RWPE1 (cell line): ENCODE data around the gene MCOLN1.
A peak's percentile ranks its signal among the peaks of the same experiment; 100 is the strongest.
"Not testable (repeated sequence)": the region's sequence is repeated elsewhere in the genome, so short reads cannot be mapped to it uniquely, and the experiment has no call there.

ENCODE experiments used
- CTCF ChIA-PET: fragments of 350-600 bp; sonication (Branson Sonifier 250); formaldehyde crosslinking; extraction: SDS; loops from one replicate; lab custom pipeline; 2021; lab: Yijun Ruan, JAX
- POLR2A ChIA-PET: fragments of 400-600 bp; formaldehyde crosslinking; extraction: SDS; loops from one replicate; lab custom pipeline; 2020; ENCODE audit warnings: antibody characterized with exemption; ENCODE audit not compliant: low non-redundant PET; lab: Yijun Ruan, JAX
- DNase-seq: peaks from one replicate; pipeline ENCODE4 v3.0.0; 2012; ENCODE audit warnings: low spot score
- H3K27ac ChIP-seq: fragments of 450-650 bp; 2 replicates; pipeline ENCODE4 v1.5.1; 2017
- CTCF ChIP-seq: fragments of 450-650 bp; conservative IDR thresholded peaks from 2 replicates; pipeline ENCODE4 v1.5.1; 2017; ENCODE audit warnings: low read depth, mild to moderate bottlenecking

The MCOLN1 gene

GRCh38 chr19:7534531-7535046 is 12.2 kb downstream of the MCOLN1 start:
- ChIA-PET CTCF (interaction anchor here (1.2 kb wide), 1 partner anchor 12 kb away, joined by 3 read pairs; no protein-coding TSS in a partner anchor), POLR2A (interaction anchor here (1.0 kb wide), 1 partner anchor 13 kb away, joined by 11 read pairs; no protein-coding TSS in a partner anchor)
- peak; percentile 61 for DNase-seq
- peak; percentile 20; the same call in 1 of the 2 replicates for TF ChIP-seq CTCF
- peak overlapping the region; percentile 84 for H3K27ac ChIP-seq

DNA sequence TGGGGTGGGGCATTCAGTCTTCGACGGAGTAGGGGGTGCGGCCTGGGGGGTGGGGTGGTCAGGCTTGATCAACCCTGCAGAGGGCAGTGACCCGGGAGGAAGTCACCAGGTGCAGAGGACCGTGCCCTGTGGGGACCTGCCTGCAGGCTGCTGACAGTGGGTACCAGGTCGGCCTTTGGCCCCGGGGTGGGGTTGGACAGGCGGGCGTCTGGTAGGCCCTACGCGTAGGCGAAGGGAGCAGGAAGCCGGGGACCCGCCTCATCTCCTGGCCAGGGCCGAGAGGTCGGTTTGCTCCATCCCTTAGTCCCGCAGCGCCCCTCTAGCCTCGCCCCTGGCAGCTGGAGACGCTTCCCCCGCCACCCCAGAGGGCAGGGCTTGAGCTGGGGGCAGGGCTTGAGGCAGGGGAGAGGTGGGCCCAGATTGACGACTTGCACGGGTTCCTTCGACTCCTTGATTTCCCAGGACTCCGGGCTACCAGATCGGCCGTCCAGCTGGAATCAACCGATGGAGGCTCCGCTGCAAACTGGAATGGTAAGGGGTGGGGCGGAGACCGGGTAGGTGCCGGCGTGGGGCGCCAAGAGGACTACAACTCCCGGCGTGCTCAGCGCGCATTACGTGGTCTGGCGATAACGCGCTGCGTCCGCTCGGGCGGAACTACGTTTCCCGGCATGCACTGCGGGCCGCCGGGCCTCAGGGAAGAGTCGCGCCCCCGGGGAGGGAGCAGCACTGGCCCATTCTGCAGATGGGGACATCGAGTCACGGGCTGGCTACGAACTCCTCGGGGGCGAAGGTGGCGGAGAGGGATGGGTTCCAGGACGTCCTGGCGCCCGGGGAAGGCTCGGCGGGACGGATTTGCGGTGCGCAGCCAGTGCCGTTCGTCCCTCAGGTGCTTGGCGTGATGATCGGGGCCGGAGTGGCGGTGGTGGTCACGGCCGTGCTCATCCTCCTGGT is 12.9 kb downstream of the MCOLN1 start, which contains the start of gene PNPLA6:
Gene PNPLA6 (plus strand): TSS at position 671 of the 951 bp plus-strand sequence. CDS start 72 bp downstream, at position 743.
- ChIA-PET POLR2A (no interaction called here), CTCF (interaction anchor here (1.2 kb wide), 1 partner anchor 12 kb away, joined by 3 read pairs; no protein-coding TSS in a partner anchor)
- H3K27ac ChIP-seq = peak within 1 kb of the TSS; percentile 84
- TF ChIP-seq CTCF = no peak
- peak; percentile 90 for DNase-seq

DNA sequence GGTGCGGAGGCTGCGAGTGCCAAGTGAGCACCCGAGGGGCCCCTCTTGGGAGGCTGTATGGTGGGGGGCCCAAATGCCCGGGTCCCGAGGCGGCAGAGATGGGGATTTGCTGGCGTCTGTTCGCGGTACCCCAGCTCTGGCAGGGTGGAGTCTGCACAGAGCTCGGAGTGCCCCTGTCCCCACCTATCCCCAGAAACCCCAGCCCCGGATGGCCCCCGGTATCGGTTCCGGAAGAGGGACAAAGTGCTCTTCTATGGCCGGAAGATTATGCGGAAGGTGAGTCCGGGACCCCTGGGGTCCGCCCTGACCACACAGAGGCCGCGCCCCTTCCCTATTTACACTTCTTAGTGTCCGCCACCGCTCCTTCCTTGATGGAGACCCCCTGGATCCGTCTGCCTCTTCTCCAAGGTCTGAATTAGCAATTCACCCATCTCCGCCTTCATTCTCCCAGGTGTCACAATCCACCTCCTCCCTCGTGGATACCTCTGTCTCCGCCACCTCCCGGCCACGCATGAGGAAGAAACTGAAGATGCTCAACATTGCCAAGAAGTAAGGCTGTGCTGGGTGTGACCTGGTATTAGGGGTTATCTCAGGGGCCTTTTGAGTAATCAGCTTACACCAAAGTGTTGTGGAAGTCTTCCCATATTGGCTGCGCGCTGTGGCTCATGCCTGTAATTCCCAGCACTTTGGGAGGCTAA is 13.7 kb downstream of the MCOLN1 start:
- H3K27ac ChIP-seq = peak overlapping the region; percentile 84
- no peak for TF ChIP-seq CTCF
- CTCF ChIA-PET = no interaction called here
- no peak for DNase-seq
- POLR2A ChIA-PET = no interaction called here

GRCh38 chr19:7538990-7539389 is 16.6 kb downstream of the MCOLN1 start:
- DNase-seq, H3K27ac ChIP-seq, CTCF ChIA-PET, POLR2A ChIA-PET: not testable (repeated sequence)

DNA sequence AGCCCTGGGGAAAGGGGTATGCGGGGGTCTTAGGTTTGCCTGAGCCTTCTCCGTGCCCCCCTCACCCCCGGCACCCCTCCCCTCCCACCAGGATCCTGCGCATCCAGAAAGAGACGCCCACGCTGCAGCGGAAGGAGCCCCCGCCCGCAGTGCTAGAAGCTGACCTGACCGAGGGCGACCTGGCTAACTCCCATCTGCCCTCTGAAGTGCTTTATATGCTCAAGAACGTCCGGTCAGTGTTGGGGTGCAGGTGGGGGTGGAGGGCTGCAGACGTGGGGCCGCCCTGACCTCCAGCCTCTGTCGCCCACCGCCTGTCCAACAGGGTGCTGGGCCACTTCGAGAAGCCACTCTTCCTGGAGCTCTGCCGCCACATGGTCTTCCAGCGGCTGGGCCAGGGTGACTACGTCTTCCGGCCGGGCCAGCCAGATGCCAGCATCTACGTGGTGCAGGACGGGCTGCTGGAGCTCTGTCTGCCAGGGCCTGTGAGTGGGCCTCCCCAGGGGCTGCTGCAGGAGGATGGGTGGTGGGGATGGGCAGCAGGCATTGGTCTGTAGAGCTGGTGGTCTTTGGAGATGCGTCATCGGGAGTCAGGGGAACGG is 17.5 kb downstream of the MCOLN1 start:
- CTCF ChIA-PET = no interaction called here

More for the DNA sequence above, 17.5 kb downstream of the MCOLN1 start:
- TF ChIP-seq CTCF = no peak
- no peak for DNase-seq
- POLR2A ChIA-PET = no interaction called here
- no peak overlapping the region for H3K27ac ChIP-seq
